Effector memory CD8-positive, alpha-beta T cell (primary cell): ENCODE measurements around the gene ZNF136.

Experiments
- ATAC-seq: fragments of 150-1000 bp; cut with Tn5 transposase; replicated peaks from 2 replicates; pipeline ENCODE4 v1.10.0; 2021; ENCODE audit warnings: mild to moderate bottlenecking, moderate library complexity
- DNase-seq, 3 experiments: peaks; one replicate each; pipeline ENCODE4 v3.0.0; 2021
- H3K27ac Mint-ChIP-seq, 2 donors: one replicate each; pipeline ENCODE4 v1.8.0; 2022; ENCODE audit warnings: mild to moderate bottlenecking in 2 of 2, mixed read lengths in 2 of 2, moderate library complexity in 2 of 2
- H3K27me3 Mint-ChIP-seq, 2 donors: one replicate each; pipeline ENCODE4 v1.8.0; 2022; ENCODE audit warnings: mixed read lengths in 2 of 2
- H3K36me3 Mint-ChIP-seq: one replicate; pipeline ENCODE4 v1.8.0; 2022; ENCODE audit warnings: mild to moderate bottlenecking, moderate library complexity, mixed read lengths; ENCODE audit not compliant: insufficient read depth
- H3K4me1 Mint-ChIP-seq, 2 donors: one replicate each; pipeline ENCODE4 v1.8.0; 2022; ENCODE audit warnings: low read depth in 2 of 2, mixed read lengths in 2 of 2
- H3K4me3 Mint-ChIP-seq, 2 donors: one replicate each; pipeline ENCODE4 v1.8.0; 2022; ENCODE audit warnings: mild to moderate bottlenecking in 2 of 2, mixed read lengths in 2 of 2, moderate library complexity in 2 of 2
- H3K9me3 Mint-ChIP-seq, 2 donors: one replicate each; pipeline ENCODE4 v1.8.0; 2022; ENCODE audit warnings: mixed read lengths in 2 of 2

The ZNF136 gene

DNA sequence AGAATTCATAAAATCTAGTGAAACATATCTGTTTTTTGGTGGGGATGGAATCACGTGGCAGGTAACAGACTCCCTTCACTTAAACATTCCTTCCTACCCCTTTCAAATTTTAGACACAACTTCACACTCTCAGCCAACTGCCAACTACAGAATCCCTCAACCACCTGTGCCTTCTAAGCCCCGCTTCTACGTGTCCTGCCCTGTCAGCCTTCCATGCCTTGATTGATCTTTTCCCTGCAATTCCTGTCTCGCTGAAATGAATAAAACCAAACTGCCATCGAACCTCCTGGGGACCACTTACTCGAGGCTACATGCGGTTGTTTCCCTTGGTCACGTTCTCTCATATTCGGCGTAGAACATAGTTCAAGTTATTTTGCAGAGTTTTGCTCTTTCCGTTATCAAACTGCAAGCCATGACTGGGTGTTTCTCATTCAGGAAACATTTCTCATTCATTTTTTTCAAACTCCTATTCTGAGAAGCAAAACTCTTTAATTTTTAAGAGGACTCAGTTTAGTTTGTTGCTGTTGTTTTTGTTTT, 7.5 kb upstream of the ZNF136 start:
- H3K4me3 Mint-ChIP-seq = peak overlapping the region; percentile 85
- H3K27me3 Mint-ChIP-seq = peaks cover 4 to 21% of the 10 kb centered on the region in 2 donors
- H3K4me1 Mint-ChIP-seq = peaks cover 4 to 14% of the 10 kb centered on the region in 2 donors
- H3K27ac Mint-ChIP-seq = no peak overlapping the region
- DNase-seq = no peak
- ATAC-seq = no peak
- no peaks in the 10 kb centered on the region for H3K36me3 Mint-ChIP-seq
- no peaks in the 10 kb centered on the region for H3K9me3 Mint-ChIP-seq

DNA sequence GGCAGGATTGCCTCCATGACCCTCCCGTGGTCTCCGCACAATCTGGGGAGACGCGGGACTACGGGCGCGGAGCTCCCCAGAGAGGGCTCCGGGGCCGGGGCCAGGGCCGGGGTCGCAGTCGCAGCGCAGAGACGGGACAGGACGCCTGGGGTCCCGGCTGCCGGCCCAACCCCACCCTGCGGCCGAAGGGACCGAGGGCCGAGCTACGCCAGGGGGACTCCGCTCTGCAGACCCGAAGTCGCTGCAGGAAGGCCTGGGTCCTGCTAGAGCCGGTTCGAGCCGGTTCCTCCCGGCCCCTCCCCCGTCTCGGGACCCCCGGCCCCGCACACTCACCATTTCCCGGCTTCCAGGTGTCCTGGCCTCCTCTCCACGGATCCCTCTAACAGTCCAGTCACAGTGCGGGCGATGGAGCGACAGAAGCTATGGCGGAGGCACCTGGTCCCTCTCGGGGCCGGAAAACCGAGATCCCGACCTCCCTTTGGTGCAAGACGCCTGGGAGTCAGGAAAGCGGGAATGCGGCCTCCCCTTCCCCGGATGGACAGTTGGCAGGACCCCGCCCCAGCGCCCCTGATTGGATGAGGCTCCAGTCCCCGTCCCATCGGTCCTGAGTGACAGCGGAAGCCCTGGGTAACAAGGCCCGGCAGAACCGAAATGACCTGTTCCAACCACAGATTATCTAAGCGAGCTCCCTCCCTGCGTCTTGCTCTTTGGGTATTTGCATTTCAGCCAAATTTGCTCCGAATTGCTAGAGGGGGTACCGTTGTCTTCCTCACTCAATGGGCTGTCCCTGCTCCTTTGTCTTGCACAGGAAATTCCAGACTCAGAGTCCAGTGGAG, 6.5 kb upstream of the ZNF136 start, which contains the start of gene ZNF625:
Gene ZNF625, minus strand, starts transcription at position 512 of the 836 bp plus-strand sequence. Its CDS starts 176 bp downstream, at position 336.
- H3K27ac Mint-ChIP-seq = peak within 1 kb of the TSS; percentile 68 to 92
- H3K36me3 Mint-ChIP-seq = no peaks in the 10 kb centered on the region
- H3K4me3 Mint-ChIP-seq = peak within 1 kb of the TSS; percentile 85
- H3K27me3 Mint-ChIP-seq = peaks cover 4 to 21% of the 10 kb centered on the region in 2 donors
- ATAC-seq (peak; percentile 44), DNase-seq (peak in 1 of 3 experiments; percentile 3)
- H3K9me3 Mint-ChIP-seq = no peaks in the 10 kb centered on the region
- H3K4me1 Mint-ChIP-seq = peaks cover 4 to 14% of the 10 kb centered on the region in 2 donors

DNA sequence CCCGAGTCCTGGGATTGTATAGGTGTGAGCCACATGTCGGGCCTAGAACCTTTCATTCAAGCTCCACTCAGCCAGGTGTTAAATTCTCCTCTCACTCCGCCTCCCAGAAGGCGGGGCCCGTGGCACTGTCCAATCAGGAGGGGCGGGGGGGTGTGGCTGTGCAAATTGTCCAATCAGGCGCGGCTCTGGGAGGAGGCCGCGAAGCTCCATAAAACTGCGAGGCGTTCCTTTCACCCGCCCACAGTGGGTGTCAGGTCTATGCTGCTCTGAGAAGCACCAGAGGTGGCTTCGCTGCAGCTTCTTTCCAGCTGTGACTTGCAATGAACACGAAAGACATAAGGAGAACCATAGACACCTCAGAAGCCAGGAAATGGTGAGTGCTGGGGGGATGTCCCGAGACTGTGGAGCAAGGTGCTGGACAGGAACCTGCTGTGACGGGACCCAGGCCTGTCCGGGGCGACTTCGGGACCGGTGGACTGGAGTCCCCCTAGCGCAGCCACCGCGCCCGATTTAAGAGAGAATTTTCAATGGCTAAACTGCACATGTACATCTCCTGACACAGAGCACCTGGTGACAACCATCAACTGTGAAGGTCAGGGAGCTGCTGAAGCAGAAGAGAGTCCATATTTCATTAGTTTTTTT, 3.0 kb upstream of the ZNF136 start:
- Mint-ChIP-seq H3K36me3 (peaks cover 14% of the 10 kb centered on the region), H3K4me1 (peaks cover 18 to 31% of the 10 kb centered on the region in 2 donors), H3K4me3 (no peak overlapping the region), H3K27ac (no peak overlapping the region), H3K27me3 (peaks cover 0 to 10% of the 10 kb centered on the region in 2 donors), H3K9me3 (no peaks in the 10 kb centered on the region)
- DNase-seq (no peak), ATAC-seq (no peak)

DNA sequence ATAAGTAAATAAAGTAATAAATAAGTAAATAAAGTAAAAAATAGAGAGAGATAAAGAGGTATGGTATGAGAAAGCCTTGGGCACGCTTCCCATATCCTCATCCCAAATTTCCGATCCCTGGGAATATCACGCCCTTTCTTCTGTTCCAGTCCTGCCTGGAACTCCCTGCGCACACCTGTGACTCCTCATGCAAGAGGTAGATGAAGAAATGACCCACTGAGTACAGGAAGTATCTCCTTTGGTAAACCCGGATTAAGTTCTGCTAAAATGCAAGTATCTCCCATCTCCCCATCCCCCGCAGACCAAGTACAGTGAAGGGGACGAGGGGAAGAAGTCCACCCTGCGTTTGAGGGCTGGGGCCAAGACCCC, 399 bp upstream of the ZNF136 start:
- H3K4me3 Mint-ChIP-seq = peak overlapping the region; percentile 100
- DNase-seq = no peak
- ATAC-seq = peak; percentile 4
- H3K36me3 Mint-ChIP-seq = peaks cover 16% of the 10 kb centered on the region
- H3K27ac Mint-ChIP-seq = peak overlapping the region; percentile 99 to 100
- H3K4me1 Mint-ChIP-seq = peaks cover 24 to 33% of the 10 kb centered on the region in 2 donors
- H3K27me3 Mint-ChIP-seq = no peaks in the 10 kb centered on the region
- no peaks in the 10 kb centered on the region for H3K9me3 Mint-ChIP-seq

DNA sequence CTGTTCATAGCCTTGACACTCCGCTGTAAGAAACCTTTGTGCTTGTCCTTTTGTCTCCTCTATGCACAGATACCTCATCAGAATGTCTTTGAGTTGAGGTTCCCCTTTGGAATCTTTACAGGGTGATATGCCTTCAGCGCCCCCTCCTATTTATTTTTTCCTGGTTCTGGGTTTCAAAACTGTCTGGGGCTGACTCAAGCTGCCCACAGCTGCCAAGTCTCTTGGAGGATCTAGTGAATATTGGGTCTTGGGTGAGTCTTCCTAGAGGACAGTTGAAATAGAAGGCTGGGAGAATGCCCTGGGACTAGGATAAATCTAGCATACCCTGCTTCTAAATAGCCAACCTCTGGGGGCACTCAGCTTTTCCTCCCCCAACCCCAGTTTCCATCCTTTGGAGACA, 930 bp downstream of the ZNF136 start:
- peaks cover 24 to 33% of the 10 kb centered on the region in 2 donors for H3K4me1 Mint-ChIP-seq
- no peak for DNase-seq
- H3K9me3 Mint-ChIP-seq = no peaks in the 10 kb centered on the region
- ATAC-seq = no peak
- H3K27me3 Mint-ChIP-seq = no peaks in the 10 kb centered on the region
- peak overlapping the region; percentile 100 for H3K4me3 Mint-ChIP-seq
- H3K27ac Mint-ChIP-seq = peak overlapping the region; percentile 99 to 100
- peaks cover 26% of the 10 kb centered on the region for H3K36me3 Mint-ChIP-seq

DNA sequence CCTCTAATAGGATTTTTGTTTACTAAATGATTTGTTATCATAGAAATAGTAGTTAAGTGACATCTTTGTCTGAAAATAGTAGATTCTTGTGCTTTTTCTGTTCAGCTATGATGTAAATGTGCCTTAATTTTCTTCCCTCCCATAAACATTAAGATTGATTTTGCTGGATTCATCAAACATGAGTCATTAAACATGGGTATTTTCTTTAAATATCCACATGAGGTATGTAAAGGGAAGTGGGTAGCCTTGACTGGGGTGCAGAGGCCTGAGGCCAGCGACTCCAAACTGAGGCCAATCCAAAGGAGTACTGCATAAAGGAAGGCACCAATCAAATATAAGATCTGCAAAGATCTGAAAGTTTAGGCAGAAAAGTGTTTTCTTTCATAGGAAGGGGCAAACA, 3.7 kb downstream of the ZNF136 start:
- Mint-ChIP-seq H3K36me3 (peaks cover 46% of the 10 kb centered on the region), H3K4me1 (peaks cover 29 to 43% of the 10 kb centered on the region in 2 donors), H3K9me3 (no peaks in the 10 kb centered on the region), H3K27me3 (no peaks in the 10 kb centered on the region), H3K4me3 (no peak overlapping the region), H3K27ac (peak overlapping the region in 1 of 2 donors; percentile 35)
- DNase-seq (no peak), ATAC-seq (no peak)

DNA sequence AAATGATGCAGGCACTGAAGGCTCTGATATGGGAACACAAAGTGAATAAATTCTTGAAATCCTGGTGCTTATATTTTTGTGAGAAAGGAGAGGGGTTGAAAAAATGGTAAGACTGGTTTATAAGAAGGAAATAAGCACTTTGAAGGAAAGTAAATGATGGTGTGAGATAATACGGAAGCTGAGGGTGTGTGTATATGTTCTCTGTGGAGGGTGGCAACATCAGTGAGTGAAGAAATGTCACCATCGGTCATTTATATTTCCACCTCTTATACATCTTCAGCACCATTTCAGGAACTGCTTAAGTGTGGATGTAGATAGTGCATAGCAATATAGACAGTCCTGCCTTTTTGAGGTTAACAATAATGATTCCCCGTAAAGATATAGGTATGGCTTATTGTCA, 17.5 kb downstream of the ZNF136 start:
- H3K9me3 Mint-ChIP-seq = no peaks in the 10 kb centered on the region

DNA sequence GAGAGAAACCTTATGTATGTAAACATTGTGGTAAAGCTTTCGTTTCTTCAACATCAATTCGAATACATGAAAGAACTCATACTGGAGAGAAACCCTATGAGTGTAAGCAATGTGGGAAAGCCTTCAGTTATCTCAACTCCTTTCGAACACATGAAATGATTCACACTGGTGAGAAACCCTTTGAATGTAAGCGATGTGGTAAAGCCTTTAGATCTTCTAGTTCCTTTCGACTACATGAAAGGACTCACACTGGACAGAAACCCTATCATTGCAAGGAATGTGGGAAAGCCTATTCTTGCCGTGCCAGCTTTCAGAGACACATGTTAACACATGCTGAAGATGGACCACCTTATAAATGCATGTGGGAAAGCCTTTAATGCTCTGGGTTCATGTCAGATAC, 24.7 kb downstream of the ZNF136 start:
- no peaks in the 10 kb centered on the region for H3K27me3 Mint-ChIP-seq

More for the DNA sequence above, 17.5 kb downstream of the ZNF136 start:
- Mint-ChIP-seq H3K4me3 (peak overlapping the region in 1 of 2 donors; percentile 53), H3K27ac (peak overlapping the region; percentile 58 to 60), H3K36me3 (peaks cover 43% of the 10 kb centered on the region), H3K4me1 (peaks cover 16 to 25% of the 10 kb centered on the region in 2 donors), H3K27me3 (no peaks in the 10 kb centered on the region)
- ATAC-seq (no peak), DNase-seq (no peak)

DNA sequence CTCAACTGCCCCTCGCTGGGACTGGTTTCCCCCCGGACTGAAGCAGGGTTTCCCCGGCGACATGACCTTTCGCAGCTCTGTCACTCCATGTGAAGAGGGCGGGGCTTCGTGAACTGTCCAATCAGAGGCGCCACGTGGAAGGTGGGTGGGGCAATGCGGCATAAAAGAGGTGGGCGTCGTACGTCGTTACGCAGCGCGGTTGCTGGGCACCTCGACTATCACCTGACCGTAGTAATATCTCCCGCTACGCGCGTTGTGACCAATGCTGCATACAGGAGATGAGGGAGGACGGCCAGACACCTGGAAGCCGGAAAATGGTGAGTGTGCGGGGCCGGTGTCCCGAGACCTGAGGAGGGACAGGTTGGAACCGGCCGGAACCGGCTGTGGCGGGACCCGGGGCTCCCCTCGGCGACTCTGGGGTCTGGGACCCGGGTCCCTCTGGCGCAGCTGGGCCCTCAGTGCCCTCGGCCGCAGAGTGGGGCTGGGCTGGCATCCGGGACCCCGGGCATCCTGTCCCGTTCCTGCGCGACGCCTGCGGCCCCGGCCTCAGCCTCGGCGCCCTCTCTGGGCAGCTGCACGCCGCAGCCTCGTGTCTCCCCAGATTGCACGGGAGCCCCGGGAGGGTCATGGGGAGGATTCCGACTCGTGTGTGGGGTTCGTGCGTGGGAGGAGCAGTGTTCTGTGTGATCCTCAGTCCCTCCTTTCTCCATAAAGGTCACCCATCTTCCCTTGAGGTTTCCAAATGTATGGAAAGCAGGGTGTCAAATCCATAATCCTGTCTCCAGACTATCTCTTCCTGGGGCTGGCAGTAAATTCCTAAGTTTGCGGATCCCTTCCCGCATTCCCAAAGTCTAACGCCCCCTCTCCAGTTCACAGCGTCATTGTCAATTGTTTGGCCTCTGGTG, 32.2 kb downstream of the ZNF136 start:
- peaks cover 0 to 3% of the 10 kb centered on the region in 2 donors for H3K4me1 Mint-ChIP-seq
- no peaks in the 10 kb centered on the region for H3K27me3 Mint-ChIP-seq

More for the DNA sequence above, 24.7 kb downstream of the ZNF136 start:
- H3K4me3 Mint-ChIP-seq = no peak overlapping the region
- peaks cover 76% of the 10 kb centered on the region for H3K36me3 Mint-ChIP-seq
- peaks cover 0 to 3% of the 10 kb centered on the region in 2 donors for H3K4me1 Mint-ChIP-seq
- DNase-seq (no peak), ATAC-seq (no peak)
- H3K9me3 Mint-ChIP-seq = peaks cover 0 to 2% of the 10 kb centered on the region in 2 donors
- no peak overlapping the region for H3K27ac Mint-ChIP-seq

DNA sequence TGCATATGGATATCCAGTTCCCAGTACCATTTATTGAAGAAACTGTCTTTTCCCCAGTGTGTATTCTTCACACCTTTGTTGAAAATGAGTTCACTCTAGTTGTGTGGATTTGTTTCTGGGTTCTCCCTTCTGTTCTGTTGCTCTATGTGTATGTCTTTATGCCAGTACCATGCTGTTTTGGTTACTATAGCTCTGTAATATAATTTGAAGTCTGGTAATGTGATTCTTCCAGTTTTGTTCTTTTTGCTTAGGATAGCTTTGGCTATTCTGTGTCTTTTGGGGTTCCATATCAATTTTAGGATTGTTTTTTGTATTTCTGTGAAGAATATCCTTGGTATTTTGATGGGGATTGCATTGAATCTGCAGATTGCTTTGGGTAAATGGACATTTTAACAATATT, 35.2 kb downstream of the ZNF136 start:
- Mint-ChIP-seq H3K4me3 (no peak overlapping the region), H3K9me3 (peaks cover 8 to 11% of the 10 kb centered on the region in 2 donors), H3K27me3 (no peaks in the 10 kb centered on the region), H3K36me3 (peaks cover 4% of the 10 kb centered on the region), H3K4me1 (peaks cover 0 to 3% of the 10 kb centered on the region in 2 donors), H3K27ac (no peak overlapping the region)
- no peak for DNase-seq
- ATAC-seq = no peak

More for the DNA sequence above, 32.2 kb downstream of the ZNF136 start:
- DNase-seq = peak; percentile 3 to 19 (median 13)
- Mint-ChIP-seq H3K36me3 (peaks cover 24% of the 10 kb centered on the region), H3K27ac (no peak overlapping the region), H3K4me3 (peak overlapping the region; percentile 43), H3K9me3 (peaks cover 8 to 11% of the 10 kb centered on the region in 2 donors)
- peak; percentile 66 for ATAC-seq

DNA sequence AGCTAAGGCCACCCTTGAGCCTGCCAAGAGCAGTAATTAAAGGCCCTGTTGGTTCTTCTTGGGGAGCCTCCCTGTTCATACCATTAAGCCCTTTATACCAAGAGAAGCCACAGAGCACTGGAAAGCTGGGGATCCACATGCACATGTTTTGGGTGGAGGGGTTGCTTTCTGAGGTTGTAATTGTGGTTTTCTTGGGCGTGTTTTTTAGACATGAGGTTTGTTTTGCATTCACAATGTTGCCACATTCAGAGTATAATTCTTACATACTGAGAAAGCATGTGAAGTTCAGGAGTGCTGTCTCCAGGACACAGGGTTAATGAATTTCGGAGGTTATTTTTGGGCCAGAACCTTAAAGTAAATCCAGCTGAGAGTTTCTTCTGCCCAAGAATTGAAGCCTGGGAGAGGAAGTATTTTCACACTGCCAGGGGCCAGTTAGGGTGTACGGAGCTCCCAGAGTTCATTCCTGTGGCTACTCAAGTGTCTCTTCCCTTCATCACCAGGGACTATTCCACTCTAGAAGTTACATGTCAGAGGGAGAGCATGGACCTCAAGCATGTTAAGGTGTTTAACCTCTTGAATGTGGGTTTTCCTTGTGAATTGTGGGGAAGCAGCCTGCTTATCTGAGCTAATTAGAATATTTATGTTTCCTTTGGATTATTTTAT, 37.0 kb downstream of the ZNF136 start:
- Mint-ChIP-seq H3K36me3 (peaks cover 7% of the 10 kb centered on the region), H3K27me3 (no peaks in the 10 kb centered on the region), H3K9me3 (peaks cover 14 to 15% of the 10 kb centered on the region in 2 donors)

DNA sequence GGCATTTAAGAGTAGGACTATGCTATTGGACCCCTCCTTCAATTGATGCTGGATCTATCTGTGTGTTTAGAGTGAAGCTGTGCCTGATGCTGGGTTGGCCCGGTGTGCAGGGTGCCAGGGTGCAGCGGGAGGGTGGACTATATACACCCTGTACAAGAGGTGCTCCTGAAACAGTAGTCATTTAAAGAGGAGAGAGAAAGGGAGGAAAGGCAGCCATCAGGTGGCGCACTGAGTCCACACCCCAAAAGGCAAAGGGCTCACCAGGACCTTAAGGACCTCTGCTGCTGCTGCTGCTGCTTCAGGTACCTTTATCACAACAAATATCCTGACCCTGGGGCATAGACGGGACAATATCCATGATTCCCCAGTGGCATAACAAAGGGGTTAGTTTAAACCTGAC, 39.4 kb downstream of the ZNF136 start:
- peak; percentile 3 to 17 (median 15) for DNase-seq
- no peak overlapping the region for H3K27ac Mint-ChIP-seq
- H3K9me3 Mint-ChIP-seq = peaks cover 16 to 24% of the 10 kb centered on the region in 2 donors
- H3K27me3 Mint-ChIP-seq = no peaks in the 10 kb centered on the region
- no peak for ATAC-seq
- H3K4me1 Mint-ChIP-seq = no peaks in the 10 kb centered on the region
- peaks cover 3% of the 10 kb centered on the region for H3K36me3 Mint-ChIP-seq
- no peak overlapping the region for H3K4me3 Mint-ChIP-seq

More for the DNA sequence above, 37.0 kb downstream of the ZNF136 start:
- H3K27ac Mint-ChIP-seq = no peak overlapping the region
- DNase-seq (no peak), ATAC-seq (no peak)
- peaks cover 0 to 3% of the 10 kb centered on the region in 2 donors for H3K4me1 Mint-ChIP-seq
- H3K4me3 Mint-ChIP-seq = no peak overlapping the region
